Prostate gland (tissue), 2 donors: ENCODE results near the gene SATB1. TPM values are rescaled to one million over a fixed set of nuclear protein-coding genes. Genes with fewer than 3 reads are reported as not detected.

Experiments used
- DNase-seq: peaks from one replicate; pipeline ENCODE4 v3.0.0-alpha.2; 2019; ENCODE audit warnings: low spot score
- H3K27ac ChIP-seq, 2 donors: fragments of 200-600 bp; sonication (generic); 2 replicates each; pipeline ENCODE4 v1.5.1; 2017 to 2019
- H3K27me3 ChIP-seq: fragments of 200-600 bp; sonication (generic); replicated peaks from 2 replicates; pipeline ENCODE4 v1.5.1; 2019; ENCODE audit not compliant: insufficient read depth
- H3K36me3 ChIP-seq, 2 donors: fragments of 200-600 bp; sonication (generic); 1 replicate in 1 of 2; 2 replicates in 1 of 2; pipeline versions ENCODE4 v1.5.1 to v1.8.1; 2017 to 2019
- H3K4me1 ChIP-seq: fragments of 200-600 bp; sonication (generic); replicated peaks from 2 replicates; pipeline ENCODE4 v1.5.1; 2019
- H3K4me3 ChIP-seq, 2 donors: fragments of 200-600 bp; sonication (generic); 2 replicates each; pipeline ENCODE4 v1.5.1; 2017 to 2019
- H3K9me3 ChIP-seq: fragments of 200-600 bp; sonication (generic); 2 replicates; pipeline ENCODE4 v1.5.1; 2017
- CTCF ChIP-seq, 4 experiments: fragments of 200-600 bp in 2 of 4; fragments of 450-650 bp in 2 of 4; sonication (generic) in 2 of 4; IDR thresholded peaks; 1 replicate in 3 of 4; 2 replicates in 1 of 4; pipeline ENCODE4 v1.5.1; 2016 to 2019; ENCODE audit warnings: antibody characterized with exemption in 4 of 4, mild to moderate bottlenecking in 2 of 4, moderate library complexity in 2 of 4
- POLR2A ChIP-seq: fragments of 450-650 bp; IDR thresholded peaks from one replicate; pipeline ENCODE4 v1.6.1; 2016; ENCODE audit warnings: antibody characterized with exemption, mild to moderate bottlenecking
- POLR2AphosphoS5 ChIP-seq: sonication (generic); formaldehyde crosslinking; IDR thresholded peaks from one replicate; pipeline ENCODE4 v1.6.1; 2017; ENCODE audit warnings: antibody characterized with exemption
- WGBS: methylation state at CpG from one replicate; pipeline ENCODE4 v1.1.5; 2018; 5-methylcytosine and 5-hydroxymethylcytosine counted together
- intact Hi-C: fragments of 100-400 bp; cut with DNase I; formaldehyde crosslinking; loops from one replicate; pipeline ENCODE4 v1.14.2; 2022
- total RNA-seq, 2 donors: library from RNA; depleted of rRNA; stranded (reverse); fragments of >200 nt; gene quantifications; one replicate each; pipeline ENCODE4 v1.1.0, GENCODE V29; 2016

SATB1 gene
- total RNA-seq, 2 donors from 2014 or later = 51.7 to 62.2 TPM

GRCh38 chr3:18300916-18301315, 124.2 kb downstream of the SATB1 start:
- H3K4me3 ChIP-seq = no peak overlapping the region
- 58% methylated on average over 3 of the region's 3 CpGs for WGBS
- intact Hi-C loops = no loop called here
- no peak for DNase-seq
- TF ChIP-seq CTCF (IDR thresholded peaks at IDR 0.05) = no peak
- TF ChIP-seq POLR2A = no peak
- TF ChIP-seq POLR2AphosphoS5 = no peak
- H3K9me3 ChIP-seq = no peaks in the 10 kb centered on the region
- H3K4me1 ChIP-seq = no peaks in the 10 kb centered on the region
- H3K27ac ChIP-seq = no peak overlapping the region
- no peaks in the 10 kb centered on the region for H3K27me3 ChIP-seq
- H3K36me3 ChIP-seq = no peaks in the 10 kb centered on the region

GRCh38 chr3:18297126-18297525, 128.0 kb downstream of the SATB1 start:
- no peak for TF ChIP-seq POLR2A
- TF ChIP-seq CTCF (IDR thresholded peaks at IDR 0.05) = no peak
- TF ChIP-seq POLR2AphosphoS5 = no peak
- no peaks in the 10 kb centered on the region for H3K9me3 ChIP-seq
- no peak overlapping the region for H3K27ac ChIP-seq
- no peak for DNase-seq
- no peaks in the 10 kb centered on the region for H3K36me3 ChIP-seq
- H3K4me1 ChIP-seq = no peaks in the 10 kb centered on the region
- intact Hi-C loops = no loop called here
- H3K4me3 ChIP-seq = no peak overlapping the region
- H3K27me3 ChIP-seq = no peaks in the 10 kb centered on the region
